HEK293T (cell line): ENCODE data around the gene PSKH1.

Experiments used
- ARNT ChIP-seq: fragments of 450-650 bp; IDR thresholded peaks from 2 replicates; pipeline ENCODE4 v1.6.1; 2017; ENCODE audit warnings: mild to moderate bottlenecking
- ELF4 ChIP-seq: fragments of 450-650 bp; IDR thresholded peaks from 2 replicates; pipeline ENCODE4 v1.6.1; 2017; ENCODE audit warnings: antibody characterized with exemption
- FOXK2 ChIP-seq: fragments of 450-650 bp; IDR thresholded peaks from 2 replicates; pipeline ENCODE4 v1.6.1; 2016; ENCODE audit warnings: mild to moderate bottlenecking
- FOXM1 ChIP-seq: fragments of 450-650 bp; IDR thresholded peaks from 2 replicates; pipeline ENCODE4 v1.6.1; 2017; ENCODE audit warnings: mild to moderate bottlenecking, borderline replicate concordance
- L3MBTL2 ChIP-seq: fragments of 450-650 bp; conservative IDR thresholded peaks from 2 replicates; pipeline ENCODE4 v1.6.1; 2016; ENCODE audit warnings: mild to moderate bottlenecking
- SP1 ChIP-seq: fragments of 450-650 bp; IDR thresholded peaks from 2 replicates; pipeline ENCODE4 v1.6.1; 2017
- TARDBP ChIP-seq: fragments of 450-650 bp; IDR thresholded peaks from 2 replicates; pipeline ENCODE4 v1.6.1; 2016

DNA sequence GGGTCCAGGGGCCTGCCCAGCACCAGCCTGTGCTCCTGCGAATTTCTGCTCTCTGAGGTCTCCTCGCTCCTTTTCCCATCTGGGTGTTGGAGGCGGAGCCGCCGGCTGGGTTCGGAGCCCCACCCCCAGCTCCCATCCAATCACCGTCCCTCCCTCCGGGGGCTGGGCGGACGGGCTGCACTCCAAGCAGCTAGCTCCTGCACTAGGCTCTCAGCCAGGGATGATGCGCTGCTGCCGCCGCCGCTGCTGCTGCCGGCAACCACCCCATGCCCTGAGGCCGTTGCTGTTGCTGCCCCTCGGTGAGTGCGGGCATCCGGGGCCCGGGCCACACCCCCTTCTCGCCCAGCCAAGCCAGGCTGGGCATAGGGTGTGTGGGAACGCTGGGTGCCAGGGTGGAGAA is 8.4 kb upstream of the PSKH1 start, which contains the start of gene NRN1L:
- no peak for TF ChIP-seq ARNT
- TF ChIP-seq TARDBP, result no peak
- no peak for TF ChIP-seq FOXK2
- no peak for TF ChIP-seq FOXM1
- no peak for TF ChIP-seq SP1
- no peak for TF ChIP-seq L3MBTL2
- TF ChIP-seq ELF4, result no peak
